Heart right ventricle (tissue), 16 donors: ENCODE measurements around the gene WFIKKN2. TPM values are rescaled to one million over a fixed set of nuclear protein-coding genes. Genes with fewer than 3 reads are reported as not detected.
A peak's percentile ranks its signal among the peaks of the same experiment; 100 is the strongest.

Experiments used
- ATAC-seq, 8 donors: fragments of 200-7000 bp; cut with Tn5 transposase; one replicate each; pipeline ENCODE4 v1.9.1; 2020; ENCODE audit warnings: mild to moderate bottlenecking in 8 of 8, moderate library complexity in 8 of 8, moderate number of reproducible peaks in 1 of 8
- DNase-seq, 2 donors: peaks; one replicate each; pipeline ENCODE4 v3.0.0-alpha.2; 2020
- H3K27ac ChIP-seq, 10 donors: fragments of 200-600 bp; sonication (generic) in 2 of 10; one replicate each; pipeline versions ENCODE4 v1.5.0 to v1.8.0; 2020 to 2022; ENCODE audit warnings: mild to moderate bottlenecking in 3 of 10
- H3K27me3 ChIP-seq, 7 donors: fragments of 200-600 bp; one replicate each; pipeline ENCODE4 v1.8.0; 2021 to 2022; ENCODE audit warnings: mild to moderate bottlenecking in 2 of 7
- H3K36me3 ChIP-seq, 9 donors: fragments of 200-600 bp; sonication (generic) in 1 of 9; one replicate each; pipeline versions ENCODE4 v1.5.0 to v1.8.0; 2020 to 2022; ENCODE audit warnings: mild to moderate bottlenecking in 2 of 9
- H3K4me1 ChIP-seq, 9 donors: fragments of 200-600 bp; sonication (generic) in 1 of 9; one replicate each; pipeline versions ENCODE4 v1.5.0 to v1.8.0; 2020 to 2022; ENCODE audit warnings: mild to moderate bottlenecking in 4 of 9
- H3K4me3 ChIP-seq, 10 donors: fragments of 200-600 bp; sonication (generic) in 2 of 10; one replicate each; pipeline versions ENCODE4 v1.5.0 to v1.8.0; 2020 to 2022; ENCODE audit warnings: mild to moderate bottlenecking in 7 of 10, moderate library complexity in 2 of 10
- H3K9me3 ChIP-seq, 11 donors: fragments of 200-600 bp in 10 of 11; sonication (generic) in 2 of 11; one replicate each; pipeline versions ENCODE4 v1.5.0 to v1.8.0; 2013 to 2022; ENCODE audit warnings: mild to moderate bottlenecking in 2 of 11, control low read depth in 1 of 11, moderate library complexity in 1 of 11
- WGBS, 2 donors: extraction: QIAGEN DNeasy Blood & Tissue Kit; methylation state at CpG; one replicate each; pipeline ENCODE4 v1.1.7; 2013; ENCODE audit warnings: inconsistent platforms in 1 of 2; 5-methylcytosine and 5-hydroxymethylcytosine counted together
- intact Hi-C, 10 donors: fragments of 100-400 bp; cut with DNase I; formaldehyde crosslinking; loops; one replicate each; pipeline versions ENCODE4 v1.11.1 to v1.14.2; 2022
- polyA plus RNA-seq, 2 donors: library from polyadenylated mRNA; stranded (reverse); fragments of 200-250 nt; gene quantifications; one replicate each; pipeline ENCODE4 v1.2.3, GENCODE V29; 2013
- total RNA-seq, 10 donors: library from RNA; stranded (reverse); fragmentation: NEBNext Ultra II Directional in 3 of 10; extraction: Animal tissue kit (Norgen Biotek cat#: 25700) in 3 of 10; gene quantifications; one replicate each; pipeline versions ENCODE4 v1.2.1 to v1.2.4, GENCODE V29; 2021 to 2023
- TF ChIP-seq, protein P1 (sequence below), 9 donors: fragments of 200-600 bp; sonication (generic) in 2 of 9; IDR thresholded peaks; one replicate each; pipeline versions ENCODE4 v1.5.0 to v1.8.0; 2021 to 2022; ENCODE audit warnings: antibody characterized with exemption in 9 of 9, mild to moderate bottlenecking in 5 of 9, moderate library complexity in 1 of 9
- donor health status: Arrhythmogenic right ventricular cardiomyopathy.
- donor health status: ischemic (EF 13 %, LVEDD 7.1; RV severe dilation, severe dysfunction).
- donor health status: healthy with polysubstance abuse.
- donor health status: DM: no; HTN: yes; CAD: no.
- donor health status: DM: no; HTN: no; CAD: no.
- donor health status: ischemic (EF 25% LVEDD 6.9; RV normal size, moderate dysfunction).
- donor health status: ischemic (EF 25% LVEDD 5.7; RV mildly dilated, moderate dysfunction).
- donor health status: healthy.
- donor health status: DM: yes; HTN: yes; CAD: no.
- donor health status: Ischemic cardiomyopathy.
- donor health status: ischemic (EF 35%, LVEDD 5.7; RV mildly dilated, moderate dysfunction).
- donor health status: nonischemic (EF 11% LVEDD 7.7; RV severe dilation, severe dysfunction).
- donor health status: DM: yes; HTN: yes; CAD: no.
- donor health status: PGD.
- donor health status: ischemic (EF 29% LVEDD 5.4; RV normal size, mild dysfunction).
- donor health status: nonischemic (EF 23%, LVEDD 6.1; RV moderate dilation, normal function).

WFIKKN2 gene
- total and polyA plus RNA-seq, 12 donors = 0.10 to 1.7 (median 0.49) TPM

DNA sequence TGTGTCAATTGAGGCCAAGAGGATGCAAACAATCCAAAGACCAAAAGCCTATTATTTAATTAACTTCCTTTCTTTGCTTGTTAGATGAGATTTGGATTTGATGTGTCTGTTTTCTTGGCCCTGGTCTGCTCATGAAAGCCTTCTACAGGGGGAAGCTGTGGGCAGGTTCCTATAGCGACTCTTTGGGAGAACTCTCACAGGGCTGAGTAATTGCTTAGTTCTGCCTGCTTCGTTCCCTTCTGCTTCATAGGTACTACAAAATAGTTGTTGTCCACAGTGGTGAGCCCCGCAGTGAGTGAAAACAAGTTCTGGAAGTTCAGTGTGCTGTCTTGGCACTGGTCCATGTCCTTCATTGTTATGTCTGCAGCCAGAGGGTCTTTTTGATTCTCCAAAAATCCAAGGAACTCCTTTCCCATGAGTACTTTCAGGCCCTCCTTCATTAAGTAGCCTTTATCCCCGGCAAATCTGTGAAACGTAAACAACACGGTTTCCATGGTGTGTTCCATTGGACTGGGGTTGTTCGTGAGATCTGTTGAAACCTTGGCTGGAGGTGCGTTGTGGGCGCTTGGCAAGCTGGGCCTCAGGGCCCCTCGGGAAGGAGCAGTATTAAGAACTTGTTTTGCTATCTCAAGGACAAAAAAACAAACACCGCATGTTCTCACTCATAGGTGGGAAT, 38.1 kb upstream of the WFIKKN2 start:
- DNase-seq (no peak), ATAC-seq (peak in 1 of 8 donors; percentile 27)
- Histone ChIP-seq H3K9me3 (no peaks in the 10 kb centered on the region), H3K4me1 (peaks cover 0 to 16% (median 4%) of the 10 kb centered on the region in 9 donors), H3K27me3 (no peaks in the 10 kb centered on the region), H3K27ac (peak overlapping the region in 1 of 10 donors; percentile 16), H3K36me3 (no peaks in the 10 kb centered on the region), H3K4me3 (no peak overlapping the region)
- TF ChIP-seq, protein P1, sequence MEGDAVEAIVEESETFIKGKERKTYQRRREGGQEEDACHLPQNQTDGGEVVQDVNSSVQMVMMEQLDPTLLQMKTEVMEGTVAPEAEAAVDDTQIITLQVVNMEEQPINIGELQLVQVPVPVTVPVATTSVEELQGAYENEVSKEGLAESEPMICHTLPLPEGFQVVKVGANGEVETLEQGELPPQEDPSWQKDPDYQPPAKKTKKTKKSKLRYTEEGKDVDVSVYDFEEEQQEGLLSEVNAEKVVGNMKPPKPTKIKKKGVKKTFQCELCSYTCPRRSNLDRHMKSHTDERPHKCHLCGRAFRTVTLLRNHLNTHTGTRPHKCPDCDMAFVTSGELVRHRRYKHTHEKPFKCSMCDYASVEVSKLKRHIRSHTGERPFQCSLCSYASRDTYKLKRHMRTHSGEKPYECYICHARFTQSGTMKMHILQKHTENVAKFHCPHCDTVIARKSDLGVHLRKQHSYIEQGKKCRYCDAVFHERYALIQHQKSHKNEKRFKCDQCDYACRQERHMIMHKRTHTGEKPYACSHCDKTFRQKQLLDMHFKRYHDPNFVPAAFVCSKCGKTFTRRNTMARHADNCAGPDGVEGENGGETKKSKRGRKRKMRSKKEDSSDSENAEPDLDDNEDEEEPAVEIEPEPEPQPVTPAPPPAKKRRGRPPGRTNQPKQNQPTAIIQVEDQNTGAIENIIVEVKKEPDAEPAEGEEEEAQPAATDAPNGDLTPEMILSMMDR (IDR thresholded peaks at IDR 0.05) = no peak
- WGBS, 2 donors = 49 to 65% methylated on average over 11 of the region's 11 CpGs
- intact Hi-C loops = no loop called here

DNA sequence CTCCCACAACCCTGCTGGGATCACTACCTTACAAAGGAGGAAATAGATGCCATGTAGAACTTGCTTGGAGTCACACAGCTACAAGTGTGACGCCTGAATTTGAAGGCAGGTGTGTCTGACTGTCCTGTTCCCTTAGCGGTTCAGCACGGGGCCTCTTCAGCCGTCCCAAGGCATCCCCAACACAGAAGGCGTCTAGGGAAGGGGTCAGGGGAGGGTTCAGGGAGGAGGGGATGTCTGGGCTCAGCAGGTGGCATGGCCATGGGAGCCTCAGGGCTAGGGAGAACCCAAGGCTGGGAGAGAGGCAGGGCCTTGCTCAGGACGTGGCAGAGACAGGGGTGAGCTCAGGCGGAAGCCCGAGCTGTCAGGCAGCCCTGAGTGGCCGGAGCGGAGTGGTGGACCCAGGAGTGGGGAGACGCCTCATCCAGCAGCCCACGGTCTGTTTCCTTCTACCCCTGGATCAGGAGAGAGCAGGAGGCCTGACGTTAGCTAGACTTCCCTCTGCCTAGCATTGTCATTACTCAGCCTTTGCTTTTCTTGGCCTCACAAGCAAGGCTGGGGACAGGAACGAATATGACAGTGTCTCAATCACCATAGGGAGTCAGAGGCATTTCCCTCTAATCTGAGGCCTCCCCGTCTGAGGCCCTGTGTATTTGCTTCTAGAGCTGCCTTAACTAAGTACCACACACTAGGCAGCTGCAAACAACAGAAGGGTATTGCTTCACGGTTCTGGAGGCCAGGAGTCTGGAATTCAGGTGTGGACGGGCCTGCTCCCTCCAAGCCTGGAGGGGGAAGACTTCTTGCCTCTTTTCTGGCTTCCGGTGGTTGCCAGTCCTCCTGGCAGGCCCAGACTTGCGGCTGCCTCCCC, 36.7 kb upstream of the WFIKKN2 start:
- 89 to 94% methylated on average over 19 of the region's 19 CpGs for WGBS, 2 donors
- peaks cover 0 to 16% (median 4%) of the 10 kb centered on the region in 9 donors for H3K4me1 ChIP-seq
- TF ChIP-seq, protein P1 (IDR thresholded peaks at IDR 0.05) = no peak
- ATAC-seq = peak in 2 of 8 donors; percentile 26 to 39
- no peak overlapping the region for H3K27ac ChIP-seq
- no peaks in the 10 kb centered on the region for H3K36me3 ChIP-seq
- H3K27me3 ChIP-seq = no peaks in the 10 kb centered on the region
- DNase-seq = no peak
- no peak overlapping the region for H3K4me3 ChIP-seq
- intact Hi-C loops = no loop called here
- no peaks in the 10 kb centered on the region for H3K9me3 ChIP-seq

DNA sequence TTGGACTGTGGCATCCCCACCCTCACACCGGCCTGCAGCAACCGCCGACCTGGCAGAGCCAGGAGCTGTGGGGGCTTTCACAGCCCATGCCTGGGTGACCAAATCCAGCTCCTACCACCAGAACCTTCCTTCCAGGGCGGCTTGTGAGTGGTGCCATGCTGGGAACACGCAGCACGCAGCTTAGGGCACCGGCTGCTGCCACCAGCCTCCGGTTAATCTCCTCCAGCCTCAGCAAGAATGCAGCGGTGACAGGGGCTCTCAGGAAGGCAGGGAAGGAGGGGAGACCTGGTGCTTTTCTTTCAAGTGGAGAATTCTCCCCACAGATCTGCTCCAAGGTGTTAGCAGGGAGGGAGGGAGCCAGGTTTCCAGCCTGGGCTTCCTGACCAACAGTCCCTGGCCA, 35.8 kb upstream of the WFIKKN2 start:
- ATAC-seq = no peak
- Histone ChIP-seq H3K4me1 (peaks cover 0 to 16% (median 4%) of the 10 kb centered on the region in 9 donors), H3K36me3 (no peaks in the 10 kb centered on the region), H3K9me3 (no peaks in the 10 kb centered on the region), H3K4me3 (no peak overlapping the region), H3K27me3 (no peaks in the 10 kb centered on the region), H3K27ac (no peak overlapping the region)
- TF ChIP-seq, protein P1 (IDR thresholded peaks at IDR 0.05) = no peak
- DNase-seq = no peak
- 78 to 84% methylated on average over 9 of the region's 9 CpGs for WGBS, 2 donors
- intact Hi-C loops = no loop called here

DNA sequence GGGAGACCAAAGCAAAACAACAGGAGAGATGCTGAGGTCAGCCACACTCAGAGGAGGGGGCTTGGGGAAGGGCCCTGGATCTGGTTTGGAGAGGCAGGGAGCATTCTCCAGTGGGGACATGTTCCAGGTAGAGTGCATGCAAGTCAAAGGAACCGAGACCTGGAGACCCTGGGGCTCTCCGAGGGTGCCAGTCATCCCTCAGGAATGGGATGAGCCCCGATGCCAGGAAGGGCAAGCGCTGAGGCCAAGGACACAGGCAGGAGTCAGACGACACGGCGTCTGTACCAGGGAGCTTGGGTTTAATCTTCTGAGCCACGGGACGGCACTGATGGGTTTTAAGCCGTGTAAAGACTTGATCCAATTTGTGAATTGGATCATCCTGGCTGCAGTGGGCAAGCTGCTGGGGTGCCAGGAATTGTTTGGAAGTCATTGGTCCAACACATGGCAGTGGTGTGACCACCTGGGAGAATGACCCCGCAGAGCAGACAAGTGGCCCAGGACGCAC, 35.1 kb upstream of the WFIKKN2 start:
- 88 to 91% methylated on average over 12 of the region's 12 CpGs for WGBS, 2 donors
- Histone ChIP-seq H3K27me3 (no peaks in the 10 kb centered on the region), H3K36me3 (no peaks in the 10 kb centered on the region), H3K27ac (no peak overlapping the region), H3K4me1 (peaks cover 0 to 16% (median 4%) of the 10 kb centered on the region in 9 donors), H3K4me3 (no peak overlapping the region), H3K9me3 (no peaks in the 10 kb centered on the region)
- TF ChIP-seq, protein P1 (IDR thresholded peaks at IDR 0.05) = no peak
- DNase-seq = no peak
- intact Hi-C loops = no loop called here
- no peak for ATAC-seq
